Measurements from ENCODE around the gene FLVCR2.
A peak's percentile ranks its signal among the peaks of the same experiment; 100 is the strongest.
"Not testable (repeated sequence)": the region's sequence is repeated elsewhere in the genome, so short reads cannot be mapped to it uniquely, and the experiment has no call there.

The FLVCR2 gene

GRCh38 chr14:75673345-75674035 lies 95.1 kb downstream of the FLVCR2 start:
- Histone ChIP-seq H3K27ac (no peak overlapping the region), H3K9me3 (no peaks in the 10 kb centered on the region), H3K4me1 (no peaks in the 10 kb centered on the region), H3K36me3 (peaks cover 23 to 32% (median 28%) of the 10 kb centered on the region in 3 donors), H3K4me3 (no peak overlapping the region), H3K27me3 (no peaks in the 10 kb centered on the region)
- intact Hi-C loops (cut with DNase I; ENCODE audit: low total_unique reads): no loop called here
- TF ChIP-seq CTCF (IDR thresholded peaks at IDR 0.05): no peak
- DNase-seq: no peak

GRCh38 chr14:75675265-75675960 lies 97.0 kb downstream of the FLVCR2 start:
- Histone ChIP-seq H3K9me3 (no peaks in the 10 kb centered on the region), H3K4me1 (no peaks in the 10 kb centered on the region), H3K27ac (no peak overlapping the region), H3K27me3 (no peaks in the 10 kb centered on the region), H3K4me3 (no peak overlapping the region), H3K36me3 (peaks cover 7 to 16% (median 12%) of the 10 kb centered on the region in 3 donors)
- intact Hi-C loops (cut with DNase I; ENCODE audit: low total_unique reads): no loop called here
- no peak for TF ChIP-seq CTCF (IDR thresholded peaks at IDR 0.05)
- no peak for DNase-seq

GRCh38 chr14:75685910-75686309 lies 107.5 kb downstream of the FLVCR2 start:
- no peak for TF ChIP-seq CTCF (IDR thresholded peaks at IDR 0.05)
- no peak overlapping the region for H3K4me3 ChIP-seq
- no peaks in the 10 kb centered on the region for H3K27me3 ChIP-seq
- intact Hi-C loops (cut with DNase I; ENCODE audit: low total_unique reads): no loop called here
- no peaks in the 10 kb centered on the region for H3K9me3 ChIP-seq
- no peaks in the 10 kb centered on the region for H3K4me1 ChIP-seq
- no peak overlapping the region for H3K27ac ChIP-seq
- peaks cover 19 to 37% (median 29%) of the 10 kb centered on the region in 3 donors for H3K36me3 ChIP-seq
- no peak for DNase-seq

GRCh38 chr14:75689012-75689411 lies 110.6 kb downstream of the FLVCR2 start:
- intact Hi-C loops (cut with DNase I; ENCODE audit: low total_unique reads): no loop called here
- DNase-seq: peak in 1 of 2 donors; percentile 62
- H3K9me3 ChIP-seq: no peaks in the 10 kb centered on the region
- no peak overlapping the region for H3K27ac ChIP-seq
- no peaks in the 10 kb centered on the region for H3K4me1 ChIP-seq
- H3K27me3 ChIP-seq: no peaks in the 10 kb centered on the region
- peaks cover 19 to 34% (median 34%) of the 10 kb centered on the region in 3 donors for H3K36me3 ChIP-seq
- TF ChIP-seq CTCF (IDR thresholded peaks at IDR 0.05): no peak
- no peak overlapping the region for H3K4me3 ChIP-seq

- Histone ChIP-seq H3K4me1 (no peaks in the 10 kb centered on the region), H3K27ac (no peak overlapping the region), H3K9me3 (peaks cover 0 to 3% (median 0%) of the 10 kb centered on the region in 3 donors), H3K36me3 (peaks cover 29 to 39% (median 39%) of the 10 kb centered on the region in 3 donors), H3K27me3 (no peaks in the 10 kb centered on the region), H3K4me3 (no peak overlapping the region)
- intact Hi-C loops (cut with DNase I; ENCODE audit: low total_unique reads): no loop called here
- no peak for TF ChIP-seq CTCF (IDR thresholded peaks at IDR 0.05)
- DNase-seq: no peak
These were observed 111.6 kb downstream of the FLVCR2 start for GRCh38 chr14:75690010-75690409.

GRCh38 chr14:75695025-75695424 lies 116.6 kb downstream of the FLVCR2 start:
- H3K9me3 ChIP-seq; intact Hi-C loops (cut with DNase I; ENCODE audit: low total_unique reads); H3K4me1 ChIP-seq; DNase-seq; H3K27ac ChIP-seq; H3K27me3 ChIP-seq; H3K4me3 ChIP-seq: not testable (repeated sequence)
- H3K36me3 ChIP-seq: peaks cover 31 to 72% (median 46%) of the 10 kb centered on the region in 3 donors
